HG03520 (cell line): ENCODE data around the gene PYROXD2.
"Not testable (repeated sequence)": the region's sequence is repeated elsewhere in the genome, so short reads cannot be mapped to it uniquely, and the experiment has no call there.

Experiments used
- ATAC-seq: cut with Tn5 transposase; IDR thresholded peaks from one replicate; pipeline ENCODE4 v1.9.1; 2021; ENCODE audit warnings: mild to moderate bottlenecking, moderate library complexity; ENCODE audit not compliant: unreplicated experiment

Gene PYROXD2

GRCh38 chr10:98370831-98371820, 43.9 kb downstream of the PYROXD2 start:
- no peak for ATAC-seq

- no peak for ATAC-seq
These were observed 45.2 kb downstream of the PYROXD2 start for GRCh38 chr10:98369801-98370200.

- ATAC-seq = no peak
These were observed 46.3 kb downstream of the PYROXD2 start for GRCh38 chr10:98368644-98369043.

- no peak for ATAC-seq
These were observed 47.2 kb downstream of the PYROXD2 start for GRCh38 chr10:98367604-98368451.

- ATAC-seq = no peak
These were observed 48.9 kb downstream of the PYROXD2 start for GRCh38 chr10:98366062-98366530.

GRCh38 chr10:98365406-98366061, 49.4 kb downstream of the PYROXD2 start:
- no peak for ATAC-seq

GRCh38 chr10:98364432-98365102, 50.4 kb downstream of the PYROXD2 start:
- ATAC-seq = no peak

GRCh38 chr10:98363220-98363619, 51.8 kb downstream of the PYROXD2 start:
- ATAC-seq = no peak

- ATAC-seq = peak; percentile 89
These were observed 53.6 kb downstream of the PYROXD2 start for GRCh38 chr10:98361131-98362025.

- no peak for ATAC-seq
These were observed 57.7 kb downstream of the PYROXD2 start for GRCh38 chr10:98357194-98357822.

- no peak for ATAC-seq
These were observed 60.5 kb downstream of the PYROXD2 start for GRCh38 chr10:98354491-98354890.

- no peak for ATAC-seq
These were observed 61.8 kb downstream of the PYROXD2 start for GRCh38 chr10:98353170-98353569.

GRCh38 chr10:98351831-98352402, 63.1 kb downstream of the PYROXD2 start:
- ATAC-seq = no peak

GRCh38 chr10:98349508-98349922, 65.5 kb downstream of the PYROXD2 start:
- no peak for ATAC-seq

GRCh38 chr10:98346847-98347246, 68.1 kb downstream of the PYROXD2 start:
- ATAC-seq = no peak

GRCh38 chr10:98344589-98345038, 70.4 kb downstream of the PYROXD2 start:
- no peak for ATAC-seq

- not testable (repeated sequence) for ATAC-seq
These were observed 73.3 kb downstream of the PYROXD2 start for GRCh38 chr10:98341701-98342100.

- no peak for ATAC-seq
These were observed 74.1 kb downstream of the PYROXD2 start for GRCh38 chr10:98340940-98341310.
